ENCODE data around the gene SASH1.
"Not testable (repeated sequence)": the region's sequence is repeated elsewhere in the genome, so short reads cannot be mapped to it uniquely, and the experiment has no call there.

Gene SASH1

GRCh38 chr6:148328876-148329555 lies 13.6 kb upstream of the SASH1 start:
- no peak for DNase-seq (ENCODE audit: low read depth)

- no peak for DNase-seq (ENCODE audit: low read depth)
Measured at GRCh38 chr6:148329596-148330381, 12.8 kb upstream of the SASH1 start.

- no peak for DNase-seq (ENCODE audit: low read depth)
Measured at GRCh38 chr6:148332088-148332487, 10.6 kb upstream of the SASH1 start.

GRCh38 chr6:148336901-148337300 lies 5.7 kb upstream of the SASH1 start:
- DNase-seq (ENCODE audit: low read depth) = no peak

- no peak for DNase-seq (ENCODE audit: low read depth)
Measured at GRCh38 chr6:148339766-148340165, 2.9 kb upstream of the SASH1 start.

GRCh38 chr6:148340586-148341297 lies 1.9 kb upstream of the SASH1 start:
- DNase-seq (ENCODE audit: low read depth) = no peak

GRCh38 chr6:148342100-148342349 lies 613 bp upstream of the SASH1 start:
- DNase-seq (ENCODE audit: low read depth) = no peak

GRCh38 chr6:148343047-148343782 lies 577 bp downstream of the SASH1 start:
- no peak for DNase-seq (ENCODE audit: low read depth)

- DNase-seq (ENCODE audit: low read depth) = no peak
Measured at GRCh38 chr6:148345176-148345575, 2.5 kb downstream of the SASH1 start.

- DNase-seq (ENCODE audit: low read depth) = no peak
Measured at GRCh38 chr6:148345578-148345977, 2.9 kb downstream of the SASH1 start.

GRCh38 chr6:148346681-148347440 lies 4.2 kb downstream of the SASH1 start:
- no peak for DNase-seq (ENCODE audit: low read depth)

GRCh38 chr6:148347441-148348054 lies 4.9 kb downstream of the SASH1 start:
- DNase-seq (ENCODE audit: low read depth) = no peak

- no peak for DNase-seq (ENCODE audit: low read depth)
Measured at GRCh38 chr6:148348335-148348734, 5.7 kb downstream of the SASH1 start.

GRCh38 chr6:148348778-148349177 lies 6.1 kb downstream of the SASH1 start:
- DNase-seq (ENCODE audit: low read depth) = no peak

- DNase-seq (ENCODE audit: low read depth) = no peak
Measured at GRCh38 chr6:148349466-148349865, 6.8 kb downstream of the SASH1 start.

GRCh38 chr6:148351309-148351708 lies 8.7 kb downstream of the SASH1 start:
- DNase-seq (ENCODE audit: low read depth) = no peak

- not testable (repeated sequence) for DNase-seq (ENCODE audit: low read depth)
Measured at GRCh38 chr6:148352421-148352820, 9.8 kb downstream of the SASH1 start.

GRCh38 chr6:148358196-148358785 lies 15.7 kb downstream of the SASH1 start:
- DNase-seq (ENCODE audit: low read depth) = no peak

GRCh38 chr6:148359228-148359627 lies 16.6 kb downstream of the SASH1 start:
- DNase-seq (ENCODE audit: low read depth) = no peak

GRCh38 chr6:148364056-148364824 lies 21.6 kb downstream of the SASH1 start:
- DNase-seq (ENCODE audit: low read depth) = no peak
